CD14-positive monocyte (primary cell): Measurements from ENCODE around the gene CEP162. TPM values are rescaled to one million over a fixed set of nuclear protein-coding genes. Genes with fewer than 3 reads are reported as not detected.

ENCODE experiments used
- DNase-seq, 3 donors: peaks; one replicate each; pipeline ENCODE4 v3.0.0-alpha.2; 2011 to 2022
- H2AFZ ChIP-seq: 2 replicates; pipeline ENCODE4 v1.6.0; 2012; ENCODE audit warnings: mild to moderate bottlenecking, low read depth, low read length, inconsistent platforms; ENCODE audit not compliant: insufficient read depth, poor library complexity, severe bottlenecking
- H3K27ac ChIP-seq, 2 donors: 1 replicate in 1 of 2; 2 replicates in 1 of 2; pipeline ENCODE4 v1.5.1; 2012 to 2013; ENCODE audit warnings: low read length in 2 of 2, control low read depth in 1 of 2, inconsistent platforms in 1 of 2, low read depth in 1 of 2, mild to moderate bottlenecking in 1 of 2
- H3K27me3 ChIP-seq, 2 donors: one replicate each; pipeline versions ENCODE4 v1.6.0 to v1.6.1; 2011 to 2013; ENCODE audit warnings: low read length in 2 of 2; ENCODE audit not compliant: control insufficient read depth in 2 of 2, insufficient read depth in 2 of 2
- H3K36me3 ChIP-seq, 2 donors: replicated peaks in 1 of 2; 1 replicate in 1 of 2; 2 replicates in 1 of 2; pipeline versions ENCODE4 v1.5.1 to v1.6.1; 2012 to 2013; ENCODE audit warnings: low read length in 2 of 2, control low read depth in 1 of 2, inconsistent platforms in 1 of 2, mild to moderate bottlenecking in 1 of 2; ENCODE audit not compliant: insufficient read depth in 2 of 2, control insufficient read depth in 1 of 2
- H3K4me1 ChIP-seq, 2 donors: 1 replicate in 1 of 2; 2 replicates in 1 of 2; pipeline versions ENCODE4 v1.5.1 to v1.6.1; 2012 to 2013; ENCODE audit warnings: low read length in 2 of 2, control low read depth in 1 of 2, inconsistent platforms in 1 of 2, mild to moderate bottlenecking in 1 of 2, moderate library complexity in 1 of 2; ENCODE audit not compliant: insufficient read depth in 2 of 2, control insufficient read depth in 1 of 2
- H3K4me2 ChIP-seq: replicated peaks from 2 replicates; pipeline ENCODE3; 2012; ENCODE audit warnings: low read length, moderate library complexity, mild to moderate bottlenecking; ENCODE audit not compliant: poor library complexity, severe bottlenecking; ENCODE audit errors: extremely low read depth
- H3K4me3 ChIP-seq, 3 experiments: fragments of 200-600 bp in 1 of 3; sonication (generic) in 1 of 3; replicated peaks in 1 of 3; 1 replicate in 2 of 3; 2 replicates in 1 of 3; pipeline ENCODE4 v1.5.1; 2011 to 2013; ENCODE audit warnings: low read length in 3 of 3, mild to moderate bottlenecking in 3 of 3, control low read depth in 2 of 3, low read depth in 2 of 3, inconsistent platforms in 1 of 3, moderate library complexity in 1 of 3
- H3K79me2 ChIP-seq: 2 replicates; pipeline ENCODE4 v1.6.0; 2012; ENCODE audit warnings: mild to moderate bottlenecking, control low read depth, inconsistent platforms, low read length, moderate library complexity; ENCODE audit not compliant: insufficient read depth
- H3K9ac ChIP-seq: 2 replicates; pipeline ENCODE4 v1.6.0; 2017; ENCODE audit warnings: low read length, mild to moderate bottlenecking; ENCODE audit not compliant: insufficient read depth, poor library complexity, severe bottlenecking
- H3K9me3 ChIP-seq, 2 donors: replicated peaks in 1 of 2; 1 replicate in 1 of 2; 2 replicates in 1 of 2; pipeline versions ENCODE4 v1.5.1 to v1.6.1; 2012 to 2013; ENCODE audit warnings: low read length in 2 of 2, control low read depth in 1 of 2; ENCODE audit not compliant: control insufficient read depth in 1 of 2, insufficient read depth in 1 of 2
- H4K20me1 ChIP-seq: 2 replicates; pipeline ENCODE4 v1.6.0; 2012; ENCODE audit warnings: mild to moderate bottlenecking, low read length, control low read depth, moderate library complexity; ENCODE audit not compliant: insufficient read depth
- H3K27ac Mint-ChIP-seq, 7 donors: one replicate each; pipeline ENCODE4 v1.8.0; 2020; ENCODE audit warnings: mild to moderate bottlenecking in 7 of 7, mixed read lengths in 7 of 7, moderate library complexity in 6 of 7, inconsistent platforms in 2 of 7
- H3K27me3 Mint-ChIP-seq, 3 donors: one replicate each; pipeline ENCODE4 v1.8.0; 2021 to 2022; ENCODE audit warnings: low read depth in 3 of 3, mild to moderate bottlenecking in 3 of 3, mixed read lengths in 3 of 3, moderate library complexity in 3 of 3, inconsistent platforms in 1 of 3
- H3K36me3 Mint-ChIP-seq, 2 donors: one replicate each; pipeline ENCODE4 v1.8.0; 2020; ENCODE audit warnings: mixed read lengths in 2 of 2, inconsistent platforms in 1 of 2, mild to moderate bottlenecking in 1 of 2
- H3K4me1 Mint-ChIP-seq: one replicate; pipeline ENCODE4 v1.8.0; 2020; ENCODE audit warnings: mild to moderate bottlenecking, mixed read lengths
- H3K4me3 Mint-ChIP-seq, 2 donors: one replicate each; pipeline ENCODE4 v1.8.0; 2020; ENCODE audit warnings: mild to moderate bottlenecking in 2 of 2, mixed read lengths in 2 of 2, moderate library complexity in 1 of 2
- H3K9me3 Mint-ChIP-seq, 7 donors: one replicate each; pipeline ENCODE4 v1.8.0; 2020 to 2022; ENCODE audit warnings: mixed read lengths in 7 of 7, mild to moderate bottlenecking in 6 of 7, moderate library complexity in 6 of 7, inconsistent platforms in 2 of 7
- CTCF ChIP-seq: fragments of 200-600 bp; IDR thresholded peaks from one replicate; pipeline ENCODE4 v1.8.0; 2022; ENCODE audit warnings: antibody characterized with exemption, mild to moderate bottlenecking
- WGBS: methylation state at CpG from one replicate; pipeline ENCODE4 v1.1.5; 2013; ENCODE audit warnings: missing lambda C conversion rate; ENCODE audit not compliant: insufficient coverage; 5-methylcytosine and 5-hydroxymethylcytosine counted together
- intact Hi-C, 2 donors: fragments of 100-400 bp; cut with micrococcal nuclease; formaldehyde crosslinking; loops; one replicate each; pipeline versions ENCODE4 v1.15.0 to v1.15.1; 2023
- polyA plus RNA-seq, 3 donors: library from polyadenylated mRNA; depleted of rRNA in 1 of 3; unstranded in 2 of 3; stranded (reverse) in 1 of 3; fragments of 300-500 nt in 2 of 3; fragments of >200 nt in 1 of 3; fragmentation: Illumina TruSeq in 2 of 3; gene quantifications; 1 replicate in 2 of 3; 2 replicates in 1 of 3; pipeline ENCODE4 v1.2.3, GENCODE V29; 2012 to 2021

Gene CEP162
- polyA plus RNA-seq, 3 donors: 1.5 to 2.7 (median 1.6) TPM

- Histone ChIP-seq H3K27ac (no peak overlapping the region), H2AFZ (no peak overlapping the region), H4K20me1 (no peaks in the 10 kb centered on the region), H3K79me2 (no peaks in the 10 kb centered on the region), H3K9me3 (no peaks in the 10 kb centered on the region), H3K36me3 (no peaks in the 10 kb centered on the region), H3K4me2 (no peak overlapping the region), H3K27me3 (no peaks in the 10 kb centered on the region), H3K4me1 (no peaks in the 10 kb centered on the region), H3K4me3 (no peak overlapping the region), H3K9ac (no peak overlapping the region)
- 95% methylated on average over 3 of the region's 3 CpGs for WGBS
- no peak for TF ChIP-seq CTCF
- DNase-seq: no peak
- Mint-ChIP-seq H3K9me3 (peaks cover 0 to 5% (median 3%) of the 10 kb centered on the region in 7 donors), H3K27ac (no peak overlapping the region), H3K27me3 (peaks cover 0 to 5% (median 1%) of the 10 kb centered on the region in 3 donors), H3K4me1 (peaks cover 7% of the 10 kb centered on the region), H3K36me3 (no peaks in the 10 kb centered on the region), H3K4me3 (no peak overlapping the region)
- intact Hi-C loops: no loop called here
Measured at GRCh38 chr6:84253380-84253779, 25.9 kb upstream of the CEP162 start.

- Mint-ChIP-seq H3K9me3 (peaks cover 0 to 5% (median 3%) of the 10 kb centered on the region in 7 donors), H3K4me3 (no peak overlapping the region), H3K27me3 (peaks cover 0 to 5% (median 1%) of the 10 kb centered on the region in 3 donors), H3K4me1 (peaks cover 4% of the 10 kb centered on the region), H3K36me3 (no peaks in the 10 kb centered on the region), H3K27ac (no peak overlapping the region)
- intact Hi-C loops: no loop called here
- TF ChIP-seq CTCF: no peak
- Histone ChIP-seq H2AFZ (no peak overlapping the region), H3K79me2 (no peaks in the 10 kb centered on the region), H3K4me2 (no peak overlapping the region), H3K27ac (no peak overlapping the region), H3K27me3 (no peaks in the 10 kb centered on the region), H3K9me3 (no peaks in the 10 kb centered on the region), H3K4me1 (no peaks in the 10 kb centered on the region), H4K20me1 (no peaks in the 10 kb centered on the region), H3K36me3 (no peaks in the 10 kb centered on the region), H3K4me3 (no peak overlapping the region), H3K9ac (no peak overlapping the region)
- 100% methylated on average over 2 of the region's 4 CpGs for WGBS
- no peak for DNase-seq
Measured at GRCh38 chr6:84251891-84252539, 24.6 kb upstream of the CEP162 start.
